SK-N-SH treated with all-trans-retinoic acid at 6 μM for 48 hours (cell line): ENCODE measurements around the gene APRT.

Experiments
- ATAC-seq: fragments of 200-7000 bp; cut with Tn5 transposase; 3 replicates; pipeline ENCODE4 v1.9.1; 2020; ENCODE audit warnings: mild to moderate bottlenecking, moderate library complexity
- ARNTL ChIP-seq: fragments of 450-650 bp; formaldehyde crosslinking; IDR thresholded peaks from 2 replicates; pipeline ENCODE4 v1.5.0; 2020; ENCODE audit warnings: low read depth, mild to moderate bottlenecking, moderate library complexity, borderline replicate concordance
- BACH2 ChIP-seq: fragments of 250-450 bp; sonication (Bioruptor Pico); IDR thresholded peaks from 2 replicates; pipeline ENCODE4 v1.9.0; 2021; ENCODE audit warnings: mild to moderate bottlenecking, borderline replicate concordance
- CSDC2 ChIP-seq: fragments of 250-450 bp; sonication (Bioruptor Pico); IDR thresholded peaks from 2 replicates; pipeline ENCODE4 v1.5.0; 2020; ENCODE audit warnings: mild to moderate bottlenecking, moderate library complexity
- CSRNP3 ChIP-seq: fragments of 250-450 bp; sonication (Bioruptor Pico); IDR thresholded peaks from 2 replicates; pipeline ENCODE4 v1.5.1; 2021; ENCODE audit warnings: mild to moderate bottlenecking, moderate library complexity
- ESRRG ChIP-seq: fragments of 250-450 bp; sonication (Bioruptor Pico); IDR thresholded peaks from 2 replicates; pipeline ENCODE4 v1.6.1; 2021; ENCODE audit warnings: mild to moderate bottlenecking
- GLIS3 ChIP-seq: fragments of 250-450 bp; sonication (Bioruptor Pico); IDR thresholded peaks from 2 replicates; pipeline ENCODE4 v1.5.0; 2020; ENCODE audit warnings: mild to moderate bottlenecking, moderate library complexity
- ISL1 ChIP-seq: fragments of 250-450 bp; sonication (Bioruptor Pico); IDR thresholded peaks from 2 replicates; pipeline ENCODE4 v2.1.2; 2022; ENCODE audit warnings: mild to moderate bottlenecking, moderate library complexity
- PATZ1 ChIP-seq: fragments of 250-450 bp; sonication (Bioruptor Pico); IDR thresholded peaks from 2 replicates; pipeline ENCODE4 v1.8.0; 2020; ENCODE audit warnings: mild to moderate bottlenecking, moderate library complexity, borderline replicate concordance
- RARB ChIP-seq: fragments of 250-450 bp; sonication (Bioruptor Pico); IDR thresholded peaks from 2 replicates; pipeline ENCODE4 v1.8.0; 2021; ENCODE audit warnings: mild to moderate bottlenecking, moderate library complexity
- SNAI2 ChIP-seq: fragments of 250-450 bp; sonication (Bioruptor Pico); IDR thresholded peaks from 2 replicates; pipeline ENCODE4 v1.5.0; 2020; ENCODE audit warnings: mild to moderate bottlenecking, moderate library complexity
- TCF4 ChIP-seq: fragments of 250-450 bp; sonication (Bioruptor Pico); IDR thresholded peaks from 2 replicates; pipeline ENCODE4 v1.8.0; 2021; ENCODE audit warnings: mild to moderate bottlenecking, moderate library complexity, borderline replicate concordance
- TOX ChIP-seq: fragments of 250-450 bp; sonication (Bioruptor Pico); IDR thresholded peaks from 2 replicates; pipeline ENCODE4 v1.8.0; 2021; ENCODE audit warnings: mild to moderate bottlenecking, moderate library complexity, borderline replicate concordance
- TSHZ2 ChIP-seq: fragments of 250-450 bp; sonication (Bioruptor Pico); IDR thresholded peaks from 2 replicates; pipeline ENCODE4 v1.5.0; 2020; ENCODE audit warnings: mild to moderate bottlenecking, moderate library complexity
- ZC3H10 ChIP-seq: fragments of 250-450 bp; sonication (Bioruptor Pico); IDR thresholded peaks from 2 replicates; pipeline ENCODE4 v1.5.1; 2021; ENCODE audit warnings: mild to moderate bottlenecking, moderate library complexity
- ZFP3 ChIP-seq: fragments of 250-450 bp; sonication (Bioruptor Pico); IDR thresholded peaks from 2 replicates; pipeline ENCODE4 v1.5.0; 2020; ENCODE audit warnings: mild to moderate bottlenecking, moderate library complexity
- ZFP30 ChIP-seq: fragments of 450-650 bp; formaldehyde crosslinking; IDR thresholded peaks from 2 replicates; pipeline ENCODE4 v1.5.0; 2022; ENCODE audit warnings: mild to moderate bottlenecking, moderate library complexity
- ZNF565 ChIP-seq: fragments of 450-650 bp; formaldehyde crosslinking; conservative IDR thresholded peaks from 2 replicates; pipeline ENCODE4 v1.5.0; 2020; ENCODE audit warnings: low read depth, mild to moderate bottlenecking, moderate library complexity
- ZNF70 ChIP-seq: fragments of 450-650 bp; formaldehyde crosslinking; IDR thresholded peaks from 2 replicates; pipeline ENCODE4 v1.5.0; 2020; ENCODE audit warnings: mild to moderate bottlenecking, moderate library complexity
- ZNF8 ChIP-seq: fragments of 450-650 bp; formaldehyde crosslinking; IDR thresholded peaks from 2 replicates; pipeline ENCODE4 v1.5.0; 2020; ENCODE audit warnings: mild to moderate bottlenecking, moderate library complexity
- TF ChIP-seq, protein P1 (sequence below): fragments of 250-450 bp; sonication (Bioruptor Pico); IDR thresholded peaks from 2 replicates; pipeline ENCODE4 v1.8.0; 2021; ENCODE audit warnings: low read depth, mild to moderate bottlenecking, moderate library complexity, borderline replicate concordance

Gene APRT

GRCh38 chr16:88800277-88800592 lies 11.5 kb downstream of the APRT start:
- TF ChIP-seq ZNF70 (CRISPR knock-in tag) (no peak), ZC3H10 (CRISPR knock-in tag) (no peak), RARB (no peak), ZNF565 (CRISPR knock-in tag) (no peak), CSDC2 (CRISPR knock-in tag) (no peak), TOX (CRISPR knock-in tag) (no peak), TCF4 (CRISPR knock-in tag) (no peak)
- ATAC-seq: no peak

DNA sequence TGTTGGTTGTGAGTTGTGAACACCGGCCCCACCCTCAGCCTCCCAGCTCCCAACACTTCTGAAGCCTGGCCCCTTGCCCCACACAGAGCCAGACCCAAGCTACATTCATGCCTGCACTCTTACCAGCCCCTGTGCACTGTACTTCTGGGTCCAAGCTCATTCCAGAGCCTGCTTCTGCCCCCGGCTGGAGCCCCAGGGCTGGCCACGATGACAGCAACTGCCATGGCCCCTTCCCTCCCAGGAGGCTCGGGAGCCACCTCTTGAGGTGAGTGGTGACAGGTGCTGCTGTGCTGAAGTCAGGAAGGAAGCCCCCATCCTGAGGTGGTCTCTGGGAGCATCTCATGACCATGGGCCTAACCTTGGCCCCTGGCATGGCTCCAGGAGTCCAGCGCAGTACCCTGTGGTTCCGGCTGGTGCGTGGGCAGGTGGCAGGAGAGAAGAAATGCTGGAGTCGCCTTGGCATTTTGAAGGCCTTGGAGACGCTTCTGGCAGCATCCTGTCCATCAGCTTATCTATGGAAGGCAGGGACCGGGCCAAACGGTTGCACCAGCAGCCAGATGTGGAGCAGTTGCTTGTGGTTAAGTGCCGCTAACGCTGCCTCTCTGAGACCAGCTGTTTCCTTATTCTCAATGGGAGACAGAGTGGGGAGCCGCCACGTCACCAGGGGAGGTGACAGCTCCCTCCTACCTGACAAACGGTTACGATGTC lies 12.0 kb downstream of the APRT start:
- TF ChIP-seq, protein P1, sequence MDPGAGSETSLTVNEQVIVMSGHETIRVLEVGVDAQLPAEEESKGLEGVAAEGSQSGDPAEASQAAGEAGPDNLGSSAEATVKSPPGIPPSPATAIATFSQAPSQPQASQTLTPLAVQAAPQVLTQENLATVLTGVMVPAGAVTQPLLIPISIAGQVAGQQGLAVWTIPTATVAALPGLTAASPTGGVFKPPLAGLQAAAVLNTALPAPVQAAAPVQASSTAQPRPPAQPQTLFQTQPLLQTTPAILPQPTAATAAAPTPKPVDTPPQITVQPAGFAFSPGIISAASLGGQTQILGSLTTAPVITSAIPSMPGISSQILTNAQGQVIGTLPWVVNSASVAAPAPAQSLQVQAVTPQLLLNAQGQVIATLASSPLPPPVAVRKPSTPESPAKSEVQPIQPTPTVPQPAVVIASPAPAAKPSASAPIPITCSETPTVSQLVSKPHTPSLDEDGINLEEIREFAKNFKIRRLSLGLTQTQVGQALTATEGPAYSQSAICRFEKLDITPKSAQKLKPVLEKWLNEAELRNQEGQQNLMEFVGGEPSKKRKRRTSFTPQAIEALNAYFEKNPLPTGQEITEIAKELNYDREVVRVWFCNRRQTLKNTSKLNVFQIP: no peak
- TF ChIP-seq ZC3H10 (CRISPR knock-in tag) (no peak), TSHZ2 (no peak), ZFP3 (CRISPR knock-in tag) (no peak), ESRRG (CRISPR knock-in tag) (no peak), TOX (CRISPR knock-in tag) (no peak), ZNF70 (CRISPR knock-in tag) (no peak), SNAI2 (no peak), PATZ1 (CRISPR knock-in tag) (no peak), CSRNP3 (CRISPR knock-in tag) (no peak), ISL1 (CRISPR knock-in tag) (no peak), TCF4 (CRISPR knock-in tag) (no peak), ZNF8 (CRISPR knock-in tag) (no peak), BACH2 (CRISPR knock-in tag) (no peak), GLIS3 (CRISPR knock-in tag) (no peak), ARNTL (no peak), CSDC2 (CRISPR knock-in tag) (no peak)
- TF ChIP-seq, all 23 proteins: peak for 0
- no peak for ATAC-seq

DNA sequence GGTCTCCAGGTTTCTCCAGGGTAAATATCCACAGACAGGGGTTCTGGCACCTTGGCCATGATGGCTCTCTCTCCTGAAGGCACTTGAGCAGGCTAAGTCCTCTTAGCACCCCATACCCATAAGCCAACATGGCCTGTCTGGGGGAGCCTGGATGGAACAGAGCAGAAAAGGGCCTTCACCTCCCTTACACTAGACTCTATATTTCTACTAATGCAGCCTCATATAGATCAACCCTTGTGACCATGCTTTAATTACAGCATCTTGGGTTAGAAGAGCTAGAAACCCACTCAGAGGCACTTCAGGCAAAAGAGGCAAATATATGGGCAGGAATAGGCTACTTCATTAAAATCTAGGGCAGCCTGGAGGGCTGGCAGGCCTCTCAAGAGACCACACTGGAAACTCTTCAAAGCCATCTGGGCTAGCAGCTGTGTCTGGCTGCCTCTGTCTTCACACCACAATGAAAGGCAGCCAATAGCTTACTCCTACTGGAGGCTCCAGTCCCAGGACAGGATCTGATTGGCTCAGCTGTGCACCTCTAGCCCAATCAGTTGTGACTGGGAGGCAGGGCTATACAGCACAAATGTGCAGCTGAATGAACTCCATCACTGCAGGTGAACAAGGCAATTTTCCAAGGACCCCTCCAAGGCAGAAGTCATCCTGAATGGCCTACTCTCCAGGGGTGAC lies 12.8 kb downstream of the APRT start:
- no peak for ATAC-seq
- peak; percentile 87 for TF ChIP-seq ZNF70 (CRISPR knock-in tag)
- no peak for TF ChIP-seq GLIS3 (CRISPR knock-in tag)

- ATAC-seq: no peak
- TF ChIP-seq TSHZ2 (no peak), BACH2 (CRISPR knock-in tag) (no peak), CSRNP3 (CRISPR knock-in tag) (no peak), CSDC2 (CRISPR knock-in tag) (no peak), RARB (no peak), ZNF8 (CRISPR knock-in tag) (no peak), ISL1 (CRISPR knock-in tag) (no peak), ZFP30 (CRISPR knock-in tag) (no peak), ESRRG (CRISPR knock-in tag) (no peak), TCF4 (CRISPR knock-in tag) (no peak), ZFP3 (CRISPR knock-in tag) (no peak)
- TF ChIP-seq, protein P1: no peak
These were observed 13.7 kb downstream of the APRT start for GRCh38 chr16:88798073-88798472.
